Hematopoietic multipotent progenitor cell treated with erythropoietin and hydrocortisone succinate and interleukin-3 and kit ligand, for 17 days (in vitro differentiated cells): ENCODE measurements around the gene FAM72A.
"Not testable (repeated sequence)": the region's sequence is repeated elsewhere in the genome, so short reads cannot be mapped to it uniquely, and the experiment has no call there.

Source experiments
- DNase-seq: peaks from one replicate; pipeline ENCODE4 v3.0.0-alpha.2; 2015; ENCODE audit warnings: low spot score

Gene FAM72A

DNA sequence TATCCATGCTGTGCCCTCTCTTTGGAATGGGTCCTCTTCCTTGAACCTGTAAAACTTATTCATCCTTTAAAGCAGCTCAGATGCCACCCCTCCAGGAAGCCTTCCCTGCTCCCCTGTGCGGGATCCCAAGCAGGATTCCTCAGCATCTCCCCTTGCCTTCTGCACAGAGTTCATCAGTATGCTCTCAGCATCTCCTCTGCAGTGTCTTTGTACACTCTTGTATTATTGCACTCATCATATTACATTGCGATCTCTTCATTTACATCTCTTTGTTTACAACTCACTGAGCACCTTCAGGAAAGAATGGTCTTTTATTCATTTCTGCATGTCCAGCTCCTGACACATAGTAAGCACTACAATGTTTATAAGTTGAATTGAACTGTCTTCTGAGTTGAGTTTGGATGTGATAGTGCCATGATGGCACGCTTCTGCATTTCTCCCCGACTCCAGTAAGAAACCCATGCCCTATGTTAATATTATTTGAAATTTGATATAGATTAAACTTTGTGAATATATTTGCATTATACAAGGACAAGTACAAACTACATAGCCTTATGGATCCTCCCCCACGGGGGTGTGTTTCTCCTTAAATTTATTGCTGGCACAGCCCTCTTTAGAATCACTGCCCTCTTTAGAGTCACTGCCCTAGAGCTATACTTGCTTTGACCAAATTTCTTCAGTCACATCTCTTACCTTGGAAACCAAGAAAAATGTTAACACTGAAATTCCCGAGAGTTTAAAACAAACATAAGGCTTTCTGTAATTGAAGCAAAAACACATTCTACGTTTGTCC, 13.2 kb upstream of the FAM72A start:
- not testable (repeated sequence) for DNase-seq

DNA sequence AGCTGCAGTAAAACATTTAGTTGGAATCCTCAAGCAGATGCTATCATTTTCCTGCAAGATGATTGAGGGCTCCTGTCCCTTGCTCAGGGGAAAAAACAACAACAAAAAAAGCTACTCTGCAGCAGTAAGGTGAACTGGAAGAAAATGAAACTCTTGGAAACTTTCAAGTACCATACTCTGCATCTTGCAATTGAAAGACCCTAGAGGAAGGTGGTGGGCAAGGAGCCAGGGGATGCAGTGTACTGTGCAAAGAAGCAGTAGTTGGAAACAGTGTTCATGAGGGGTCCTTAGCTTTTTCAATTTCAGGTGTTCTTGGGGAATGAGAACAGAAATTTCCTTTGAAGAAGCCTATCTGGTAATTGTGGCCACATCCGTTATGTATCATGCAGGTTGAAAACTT, 8.2 kb upstream of the FAM72A start:
- DNase-seq, result not testable (repeated sequence)

DNA sequence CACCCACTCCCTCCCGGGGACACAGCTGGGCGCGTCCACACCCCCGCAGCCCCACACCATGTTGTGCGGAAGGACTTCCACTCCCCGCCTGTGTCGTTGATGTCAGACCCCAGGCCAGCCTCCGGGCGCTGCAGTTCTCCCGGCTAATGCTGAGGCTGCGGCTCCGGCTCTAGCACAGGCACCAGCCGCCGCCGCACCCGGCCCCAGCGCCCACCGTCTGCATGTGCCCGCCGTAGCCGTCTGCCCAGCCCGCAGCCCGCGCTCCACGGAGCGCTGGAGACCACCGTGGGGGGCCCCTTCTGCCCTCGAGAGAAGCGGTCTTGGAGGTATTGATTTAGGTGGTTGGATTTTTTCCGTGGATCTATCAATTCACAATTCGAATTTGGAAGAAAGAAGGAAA, 2.9 kb upstream of the FAM72A start:
- not testable (repeated sequence) for DNase-seq

DNA sequence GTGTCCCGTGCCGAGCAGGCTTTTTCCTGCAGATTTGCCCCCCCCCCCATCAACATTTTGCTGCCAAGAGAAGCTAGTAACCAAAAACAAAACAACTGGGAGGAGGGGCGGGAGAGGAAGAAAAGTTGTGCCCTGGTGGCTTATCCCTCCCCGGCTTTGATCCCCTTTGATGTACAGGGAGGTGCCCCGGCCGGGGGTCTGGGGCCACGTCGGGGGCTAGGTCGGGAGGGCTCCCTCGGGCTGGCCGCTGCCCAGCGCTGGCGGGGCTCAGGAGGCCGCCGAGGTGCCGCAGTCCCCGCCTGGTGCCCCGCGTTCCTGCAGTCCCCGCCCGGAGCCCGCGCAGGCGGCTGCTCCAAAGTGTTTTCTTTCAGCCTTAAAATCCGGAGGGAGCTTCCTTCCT, 2.2 kb upstream of the FAM72A start:
- not testable (repeated sequence) for DNase-seq

DNA sequence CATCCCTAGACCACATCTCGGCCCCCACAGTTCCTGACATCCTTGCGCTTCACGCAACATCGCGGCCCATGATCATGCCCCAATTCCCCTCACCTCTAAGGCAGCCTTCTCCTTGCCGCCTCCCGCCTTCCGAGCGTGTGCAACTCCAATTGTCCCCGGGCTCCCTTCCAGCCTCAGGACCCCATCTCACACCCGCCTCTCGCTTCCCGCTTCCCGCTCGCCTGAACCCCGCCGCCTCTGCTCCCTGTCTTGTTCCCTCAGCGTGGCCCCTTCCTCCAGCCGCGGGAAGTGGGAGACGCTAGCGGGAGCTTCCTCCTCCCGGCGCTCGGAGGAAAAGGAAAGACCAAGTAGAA, 1.5 kb upstream of the FAM72A start:
- DNase-seq, result not testable (repeated sequence)

DNA sequence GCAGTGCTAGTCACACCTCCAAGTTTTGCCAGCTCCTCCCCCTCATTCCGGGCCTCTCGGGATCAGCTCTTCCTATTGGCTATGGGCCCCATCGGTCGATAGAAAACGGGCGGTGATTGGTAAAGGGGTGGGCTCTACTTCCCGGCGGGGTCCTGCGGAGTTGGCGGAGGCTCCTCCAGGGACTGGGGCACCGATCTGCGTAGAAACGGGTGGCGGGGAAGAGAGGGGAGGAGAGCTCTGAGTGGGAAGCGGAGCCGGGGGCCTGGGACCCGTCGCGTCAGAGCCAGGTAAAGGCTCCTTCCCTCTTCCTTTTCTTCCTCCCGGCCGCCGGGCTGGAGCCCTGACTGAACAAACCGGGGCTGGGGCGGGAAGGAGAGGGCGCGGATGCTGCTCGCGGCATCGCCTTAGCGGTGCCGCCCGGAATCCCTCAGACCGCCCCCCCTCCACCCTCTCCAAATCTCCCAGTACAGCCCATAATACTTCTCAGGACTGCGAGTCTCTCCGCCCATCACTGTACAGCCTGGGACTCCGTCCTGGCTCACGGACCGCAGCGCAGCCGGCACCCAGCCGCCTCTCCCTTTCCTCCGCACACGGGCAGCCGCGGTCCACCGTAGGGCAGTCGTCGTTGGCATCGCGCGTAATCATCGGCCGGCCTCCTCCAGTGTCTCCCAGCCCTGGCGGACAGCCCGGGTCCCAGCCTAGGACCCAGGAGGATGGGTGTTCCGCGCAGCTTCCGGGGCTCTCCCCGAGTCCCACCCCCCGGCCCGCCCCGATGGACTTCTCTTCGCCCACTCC, 922 bp upstream of the FAM72A start, which contains the start of gene SRGAP2:
TSS of gene SRGAP2 (plus strand) at position 178 of the 795 bp plus-strand sequence. CDS start 2,430 bp downstream, outside the sequence.
- DNase-seq, result peak; percentile 37

DNA sequence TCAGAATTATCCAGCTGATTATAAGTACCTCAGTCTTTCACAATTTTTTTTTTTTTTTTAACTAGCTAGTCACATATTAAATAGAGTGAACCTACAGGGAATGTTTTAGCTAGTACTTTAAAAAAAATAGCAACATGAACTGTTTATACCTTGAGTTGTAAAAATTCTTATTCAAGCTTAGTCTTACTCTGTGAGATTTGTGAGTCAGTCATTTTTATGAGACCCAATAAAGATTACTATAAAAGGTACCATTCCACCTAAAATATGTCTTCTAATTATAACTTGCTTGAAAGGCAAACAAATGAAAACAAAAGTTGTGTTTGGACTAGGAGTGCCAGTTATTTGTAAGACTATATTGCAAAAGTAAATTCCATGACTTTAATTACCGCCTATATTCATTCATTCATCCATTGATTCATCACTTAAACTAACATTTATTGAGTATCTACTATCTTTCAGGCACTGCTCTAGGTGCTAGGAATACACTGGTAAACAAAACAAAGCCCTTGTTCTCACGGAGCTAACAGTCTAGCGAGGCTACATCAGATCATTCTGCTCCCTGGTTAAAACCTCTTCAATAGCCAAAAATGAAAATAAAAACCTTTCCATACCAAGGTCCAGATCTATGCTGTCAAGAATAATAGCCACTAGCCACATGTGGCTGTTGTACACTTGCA, 5.8 kb downstream of the FAM72A start:
- DNase-seq, result not testable (repeated sequence)

DNA sequence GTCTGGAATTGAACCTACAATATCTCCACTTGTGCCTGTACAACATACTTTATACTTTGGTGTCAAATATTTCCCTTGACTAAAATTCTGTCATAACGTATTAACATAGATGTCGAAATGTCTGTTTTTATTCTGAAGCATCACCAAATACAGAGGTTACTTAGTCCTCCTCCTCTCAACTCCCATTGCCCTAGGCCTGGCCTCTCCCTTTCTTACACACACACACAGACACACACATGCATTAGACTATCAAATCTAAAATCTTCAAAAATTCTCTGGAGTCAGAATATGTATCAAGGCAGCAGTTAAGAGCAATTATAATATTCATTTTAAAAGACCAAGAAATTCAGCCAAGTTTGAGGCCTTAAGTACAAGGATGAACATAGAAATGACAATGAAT, 7.5 kb downstream of the FAM72A start:
- DNase-seq, result not testable (repeated sequence)

DNA sequence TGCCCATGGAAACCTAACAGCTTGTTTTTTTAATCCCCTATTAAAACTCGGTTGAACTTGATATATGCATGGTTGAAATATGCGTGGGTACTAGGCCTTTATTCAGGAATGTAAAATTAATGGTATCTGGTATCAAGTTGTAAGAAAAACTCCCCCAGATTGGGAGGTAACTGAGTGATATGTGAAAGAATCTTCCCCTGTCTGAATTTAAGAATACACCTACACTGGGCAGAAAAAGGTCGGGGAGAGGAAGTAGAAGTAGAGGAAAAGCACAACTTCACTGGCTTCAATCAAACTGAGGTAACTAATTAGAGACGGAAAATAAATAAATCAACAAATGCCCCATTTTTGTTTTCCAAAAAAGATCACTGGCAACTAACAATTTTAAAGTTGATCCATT, 15.8 kb downstream of the FAM72A start:
- DNase-seq, result not testable (repeated sequence)

DNA sequence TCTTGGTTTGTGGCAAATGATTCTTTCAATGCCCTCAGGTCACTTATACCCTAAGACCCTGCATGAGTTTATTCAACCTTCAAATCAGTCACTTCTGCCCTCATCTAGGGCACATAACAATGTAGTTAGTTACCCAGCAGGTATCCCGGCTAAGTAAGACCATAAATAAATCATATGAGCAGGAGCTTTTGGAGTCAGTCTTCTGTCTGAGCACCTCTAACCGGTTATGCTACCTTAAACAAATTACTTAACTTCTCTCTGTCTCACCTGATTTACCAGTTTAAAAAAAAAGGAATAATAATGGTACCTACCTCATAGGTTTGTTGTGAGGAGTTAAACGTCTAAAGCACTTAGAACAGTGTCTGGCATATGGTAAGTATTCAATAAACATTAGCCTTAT, 16.9 kb downstream of the FAM72A start:
- not testable (repeated sequence) for DNase-seq

DNA sequence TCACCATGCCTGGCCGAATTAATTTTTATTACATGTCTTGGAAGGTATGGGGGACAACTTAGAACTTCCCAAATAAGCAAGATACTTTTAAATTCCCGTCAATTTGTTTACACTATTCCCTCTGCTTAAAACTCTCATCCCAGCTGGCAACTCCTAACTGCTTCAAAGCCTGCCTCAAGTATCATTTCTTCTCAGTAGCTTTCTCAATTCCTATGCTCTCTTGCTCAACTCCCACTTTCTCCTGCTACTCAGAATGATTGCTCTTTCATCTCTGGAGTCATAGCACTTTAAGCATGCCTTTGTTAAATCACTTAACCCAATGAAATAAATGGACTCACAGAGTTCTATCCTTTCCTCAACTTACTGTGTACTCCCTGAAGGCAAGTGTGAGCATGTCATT, 18.9 kb downstream of the FAM72A start:
- not testable (repeated sequence) for DNase-seq

DNA sequence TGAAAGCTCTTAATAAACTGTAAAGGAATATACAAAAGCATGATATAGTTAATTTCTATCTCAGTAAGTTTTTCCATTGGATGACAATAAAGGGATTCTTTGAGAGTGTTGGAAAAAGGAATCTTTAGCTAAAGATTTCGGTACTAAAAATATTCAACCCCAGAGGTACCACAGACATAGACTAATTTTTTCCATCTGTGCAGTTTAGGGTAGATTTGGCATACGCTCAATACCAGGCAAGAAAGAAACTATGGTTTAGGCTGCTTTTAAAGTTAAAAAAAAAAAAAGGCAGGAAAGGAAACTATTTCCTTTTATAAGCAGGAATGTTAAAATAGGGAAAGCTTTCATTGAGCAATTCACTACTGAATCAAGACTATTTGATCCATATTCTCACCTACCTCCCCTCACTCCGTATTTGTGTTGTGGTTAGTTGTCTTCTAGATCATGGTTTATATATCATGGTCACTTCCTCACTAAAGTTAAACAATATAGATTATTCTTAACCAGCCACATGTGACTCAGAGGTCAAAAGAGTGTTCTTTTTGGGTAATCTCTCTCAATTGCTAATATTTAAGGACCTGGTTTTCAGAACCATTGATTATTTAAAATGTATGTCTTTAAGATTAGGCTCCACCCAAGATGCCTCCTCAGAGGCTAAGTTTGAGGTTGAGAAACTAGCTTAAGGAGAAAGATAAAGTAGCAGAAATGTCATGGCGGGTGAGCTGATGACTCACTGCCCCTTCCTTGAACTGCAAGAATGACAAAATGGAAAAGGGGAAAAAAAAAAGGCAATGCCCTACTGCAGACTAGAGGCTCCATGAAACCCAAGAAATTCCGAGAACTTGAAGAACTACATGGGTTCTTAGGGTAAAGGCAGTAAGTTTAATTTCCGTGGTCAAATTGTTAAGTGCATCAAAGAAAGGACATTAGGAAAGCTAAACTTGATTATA, 20.0 kb downstream of the FAM72A start:
- not testable (repeated sequence) for DNase-seq

DNA sequence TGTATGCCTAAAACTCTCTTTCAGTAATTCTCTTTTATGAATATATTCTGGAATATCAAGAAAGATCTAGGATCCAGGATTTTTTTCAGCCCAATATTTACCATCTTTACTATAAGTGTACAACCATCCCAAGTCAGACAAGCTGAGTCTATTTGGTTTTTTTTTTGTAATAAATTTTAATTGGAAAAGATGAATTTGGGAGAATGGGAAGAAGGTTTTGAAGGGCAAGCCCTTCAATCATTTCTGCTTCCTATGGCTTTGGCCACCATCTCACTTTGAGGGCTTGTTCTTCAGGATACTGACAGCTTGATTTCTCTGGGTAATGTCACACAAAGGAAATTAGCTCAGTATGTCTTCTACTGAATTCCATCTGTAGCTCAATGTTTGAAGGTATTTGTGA, 23.0 kb downstream of the FAM72A start:
- not testable (repeated sequence) for DNase-seq

DNA sequence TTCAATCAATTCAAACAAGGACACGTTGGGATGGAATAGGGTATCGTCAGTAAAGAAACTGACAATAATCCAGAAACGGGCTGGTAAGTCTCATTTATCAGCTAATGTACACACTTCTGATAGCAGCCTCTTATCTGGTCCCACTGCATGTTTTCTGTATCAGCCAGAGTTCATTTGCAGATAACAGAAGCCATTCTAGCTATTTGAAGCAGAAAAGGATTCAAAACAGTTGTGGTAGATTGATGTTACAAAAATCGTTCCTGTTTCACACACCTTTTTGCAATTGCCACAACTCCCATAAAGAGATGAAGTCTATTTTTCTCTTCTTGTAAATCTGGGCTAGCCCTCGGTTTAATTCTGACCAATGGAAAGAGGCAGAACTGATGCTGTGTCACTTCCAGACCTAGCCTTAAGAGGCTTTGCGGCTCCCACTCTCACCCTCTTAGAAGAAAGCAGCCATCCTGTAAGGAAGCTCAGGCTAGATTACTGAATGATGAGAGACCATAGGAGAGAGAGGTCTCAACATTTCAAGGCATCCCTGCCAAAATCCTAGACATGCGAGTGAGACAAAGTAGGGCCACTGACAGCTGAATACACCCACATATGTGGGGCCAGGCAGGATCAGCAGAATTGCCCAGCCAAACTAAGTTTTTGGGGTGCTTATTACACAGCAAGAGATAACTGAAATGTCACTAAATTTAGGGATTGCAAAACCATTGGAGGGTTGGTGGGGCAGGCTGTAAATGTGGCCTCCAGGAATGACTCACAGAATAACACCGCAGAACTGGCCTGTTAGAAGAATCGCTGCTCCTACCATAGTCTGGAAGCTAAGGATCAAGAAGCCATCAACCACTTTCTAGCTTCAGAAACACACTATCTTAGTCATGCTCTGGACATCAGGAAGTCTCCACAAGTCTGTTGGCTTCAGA, 24.3 kb downstream of the FAM72A start:
- DNase-seq, result not testable (repeated sequence)

DNA sequence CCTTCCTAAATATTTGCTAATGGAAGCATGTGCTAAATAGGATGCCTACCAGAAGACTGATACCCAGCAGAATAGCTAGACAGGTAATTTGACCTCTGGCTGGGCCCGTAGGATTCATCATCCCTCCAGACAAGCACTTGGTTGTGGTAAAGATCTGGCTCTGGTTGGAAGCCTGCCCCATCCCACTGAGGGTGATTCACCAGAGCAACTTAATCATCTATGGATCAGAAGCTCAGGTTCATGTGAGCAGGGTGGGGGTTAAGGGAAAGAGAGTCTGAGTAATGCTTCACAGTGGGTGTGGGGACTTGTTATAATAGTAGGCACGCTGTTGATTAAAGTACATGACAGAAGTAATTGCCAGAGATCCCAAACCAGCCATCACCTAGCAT, 26.5 kb downstream of the FAM72A start:
- not testable (repeated sequence) for DNase-seq

DNA sequence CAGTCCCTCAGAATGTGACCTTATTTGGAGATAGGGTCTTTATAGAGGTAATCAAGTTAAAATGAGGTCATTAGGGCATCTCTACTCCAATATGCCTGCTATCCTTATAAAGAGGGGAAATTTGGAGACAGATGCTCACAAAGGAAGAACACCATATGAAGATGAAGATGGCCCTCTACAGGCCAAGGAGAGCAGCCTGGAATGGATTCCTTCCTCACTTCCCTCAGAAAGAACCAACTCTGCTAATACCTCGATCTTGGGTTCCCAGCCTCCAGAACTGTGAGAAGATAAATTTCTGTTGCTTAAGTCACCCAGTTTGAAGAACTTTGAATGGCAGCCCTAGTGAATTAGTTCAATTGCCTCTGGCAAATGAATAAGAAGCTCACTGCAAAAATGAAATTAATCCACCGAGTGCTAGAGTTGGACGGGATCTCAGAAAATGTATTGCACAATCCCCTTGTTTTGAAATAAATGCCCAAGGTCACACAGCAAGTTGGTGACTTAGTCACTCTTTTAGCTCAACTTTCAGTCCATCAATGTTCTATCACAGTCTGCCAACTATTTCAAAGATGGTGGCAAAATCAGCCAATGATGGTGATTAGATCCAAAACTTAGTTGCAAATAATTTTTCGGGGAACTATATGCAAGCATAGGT, 27.1 kb downstream of the FAM72A start:
- not testable (repeated sequence) for DNase-seq

DNA sequence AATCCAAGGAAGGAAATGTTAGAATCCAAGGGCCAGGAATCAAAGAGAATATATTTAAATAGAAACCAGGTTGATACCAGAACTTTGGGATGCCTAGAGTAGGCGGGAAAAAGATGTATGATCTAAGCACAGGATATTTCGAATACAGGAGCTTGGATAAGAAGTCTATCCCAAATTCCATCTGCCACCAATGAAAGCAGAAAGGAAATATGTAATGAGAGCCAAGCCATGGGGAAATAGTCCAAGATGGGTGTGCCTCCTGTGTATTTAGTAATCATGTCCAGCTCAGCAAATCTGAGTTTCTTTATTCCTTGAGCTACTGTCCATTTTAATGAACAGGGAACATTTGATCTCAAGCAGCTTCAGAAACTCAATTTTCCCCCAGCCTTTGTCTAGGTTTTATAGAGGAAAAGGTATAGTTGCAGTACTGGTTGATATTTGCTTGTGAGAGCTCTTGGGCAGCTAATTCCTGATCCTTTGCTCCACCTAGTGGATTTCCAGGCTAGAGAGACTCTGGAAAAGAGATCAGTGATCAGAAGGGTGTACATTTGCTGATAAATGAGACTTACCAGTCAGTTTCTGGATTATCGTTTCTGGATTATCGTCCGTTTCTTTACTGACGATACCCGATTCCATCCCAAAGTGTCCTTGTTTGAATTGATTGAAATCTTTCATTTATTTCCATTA, 28.3 kb downstream of the FAM72A start:
- not testable (repeated sequence) for DNase-seq

DNA sequence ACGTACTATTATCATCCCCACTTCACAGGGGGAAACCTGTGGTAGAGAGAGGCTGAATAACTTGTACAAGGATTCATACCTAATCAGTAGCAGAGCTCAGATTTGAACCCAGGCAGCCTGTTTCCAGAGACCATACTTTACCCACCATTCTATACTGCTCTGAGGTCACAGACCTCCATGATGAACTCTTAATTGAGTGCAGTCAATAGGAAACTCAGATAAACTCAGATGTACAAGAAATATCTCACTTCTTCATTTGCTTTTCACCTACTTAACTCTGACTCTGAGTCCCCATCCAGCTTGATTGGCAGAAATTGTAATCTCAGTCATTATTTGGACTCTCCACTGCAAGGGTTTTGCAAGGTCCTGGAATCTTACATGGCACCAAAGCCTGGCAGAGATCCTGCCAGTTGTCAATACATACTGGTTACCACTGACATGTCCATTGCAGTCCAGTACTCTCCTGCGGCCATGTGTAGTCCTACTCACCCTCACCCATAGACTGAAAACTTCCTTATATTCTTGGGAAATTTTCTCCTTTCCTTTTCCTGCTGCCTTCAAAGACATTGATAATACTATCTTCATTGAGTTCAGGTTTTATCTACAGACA, 29.4 kb downstream of the FAM72A start:
- DNase-seq, result not testable (repeated sequence)

DNA sequence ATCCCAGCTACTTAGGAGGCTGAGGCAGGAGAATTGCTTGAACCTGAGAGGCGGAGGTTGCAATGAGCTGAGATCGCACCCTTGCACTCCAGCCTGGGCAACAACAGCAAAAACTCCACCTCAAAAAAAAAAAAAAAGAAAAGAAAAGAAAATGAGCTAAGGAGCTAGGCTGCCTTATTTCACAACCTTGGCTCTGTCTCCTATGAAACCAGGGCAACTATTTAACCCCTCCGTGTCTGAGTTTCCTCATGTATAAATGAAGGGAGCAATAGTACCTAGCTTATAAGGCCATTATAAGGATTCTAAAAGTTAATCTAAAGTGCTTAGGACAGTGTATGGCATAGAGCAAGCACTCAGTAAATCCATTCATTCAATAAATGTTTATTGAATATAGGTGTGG, 32.8 kb downstream of the FAM72A start:
- DNase-seq, result not testable (repeated sequence)
